ENCODE results near the gene SNAI3.

The SNAI3 gene

GRCh38 chr16:88665570-88665969, 20.7 kb downstream of the SNAI3 start:
- no peak overlapping the region for H3K4me3 ChIP-seq (ENCODE audit: low read length)
- no peak for DNase-seq (ENCODE audit: low read depth)
- no peak for TF ChIP-seq CTCF (IDR thresholded peaks at IDR 0.05; ENCODE audit: insufficient read depth, low read depth, low read length, missing control alignments)

GRCh38 chr16:88665148-88665547, 21.2 kb downstream of the SNAI3 start:
- TF ChIP-seq CTCF (IDR thresholded peaks at IDR 0.05; ENCODE audit: insufficient read depth, low read depth, low read length, missing control alignments), result no peak
- no peak for DNase-seq (ENCODE audit: low read depth)
- H3K4me3 ChIP-seq (ENCODE audit: low read length), result no peak overlapping the region

GRCh38 chr16:88662843-88663606, 23.3 kb downstream of the SNAI3 start, which contains the start of gene MVD:
MVD (minus strand) TSS chr16:88663091; CDS start chr16:88663080, 11 bp downstream.
- peak within 1 kb of the TSS; percentile 85 for H3K4me3 ChIP-seq (ENCODE audit: low read length)
- peak; percentile 99 for DNase-seq (ENCODE audit: low read depth)
- TF ChIP-seq CTCF (IDR thresholded peaks at IDR 0.05; ENCODE audit: insufficient read depth, low read depth, low read length, missing control alignments), result no peak

GRCh38 chr16:88662222-88662842, 24.0 kb downstream of the SNAI3 start:
- no peak for TF ChIP-seq CTCF (IDR thresholded peaks at IDR 0.05; ENCODE audit: insufficient read depth, low read depth, low read length, missing control alignments)
- no peak for DNase-seq (ENCODE audit: low read depth)

GRCh38 chr16:88661468-88661867, 24.8 kb downstream of the SNAI3 start:
- no peak for DNase-seq (ENCODE audit: low read depth)
- no peak for TF ChIP-seq CTCF (IDR thresholded peaks at IDR 0.05; ENCODE audit: insufficient read depth, low read depth, low read length, missing control alignments)
- H3K4me3 ChIP-seq (ENCODE audit: low read length), result peak overlapping the region; percentile 85

More at GRCh38 chr16:88662222-88662842, 24.0 kb downstream of the SNAI3 start:
- H3K4me3 ChIP-seq (ENCODE audit: low read length), result peak overlapping the region; percentile 85

GRCh38 chr16:88659160-88659559, 27.1 kb downstream of the SNAI3 start:
- no peak for TF ChIP-seq CTCF (IDR thresholded peaks at IDR 0.05; ENCODE audit: insufficient read depth, low read depth, low read length, missing control alignments)
- no peak for DNase-seq (ENCODE audit: low read depth)
- H3K4me3 ChIP-seq (ENCODE audit: low read length), result no peak overlapping the region
